PC-3 (cell line): Measurements from ENCODE around the gene DEPP1. TPM values are rescaled to one million over a fixed set of nuclear protein-coding genes. Genes with fewer than 3 reads are reported as not detected.

Source experiments
- ATAC-seq: fragments of 200-7000 bp; cut with Tn5 transposase; 2 replicates; pipeline ENCODE4 v1.9.1; 2020; ENCODE audit warnings: mild to moderate bottlenecking, moderate library complexity
- BruUV-seq: library from RNA; stranded (reverse); fragments of 400-500 nt; replicated peaks from 2 replicates; lab custom pipeline; 2021; lab: Mats Ljungman, UMichigan
- CTCF ChIA-PET: fragments of 300-600 bp; sonication (Branson Sonifier 250); formaldehyde crosslinking; loops from one replicate; lab custom pipeline; 2022; ENCODE audit warnings: antibody characterized with exemption; lab: Charles Lee
- POLR2A ChIA-PET: fragments of 300-600 bp; sonication (Branson Sonifier 250); formaldehyde crosslinking; loops from one replicate; lab custom pipeline; 2022; ENCODE audit warnings: antibody characterized with exemption; ENCODE audit not compliant: unreplicated experiment; lab: Charles Lee
- DNase-seq: peaks from one replicate; pipeline ENCODE4 v3.0.0-alpha.2; 2015
- H2AFZ ChIP-seq: fragments of 300-600 bp; sonication (generic); 2 replicates; pipeline ENCODE4 v1.6.0; 2016; ENCODE audit warnings: antibody characterized with exemption, low read length
- H3F3A ChIP-seq: fragments of 300-600 bp; sonication (generic); one replicate; pipeline ENCODE4 v1.6.0; 2017; ENCODE audit warnings: antibody characterized with exemption, low read length, control low read depth, mild to moderate bottlenecking; ENCODE audit not compliant: unreplicated experiment
- H3K27ac ChIP-seq: fragments of 300-600 bp; sonication (generic); 2 replicates; pipeline ENCODE4 v1.5.1; 2016; ENCODE audit warnings: mild to moderate bottlenecking, low read length
- H3K27me3 ChIP-seq: fragments of 300-600 bp; sonication (generic); 2 replicates; pipeline ENCODE4 v1.6.1; 2016; ENCODE audit warnings: low read length, mixed read lengths
- H3K36me3 ChIP-seq: fragments of 300-600 bp; sonication (generic); 2 replicates; pipeline ENCODE4 v1.6.1; 2016; ENCODE audit warnings: low read depth, mixed run types, low read length, mixed read lengths
- H3K4me1 ChIP-seq: fragments of 300-600 bp; sonication (generic); 2 replicates; pipeline ENCODE4 v1.5.1; 2016; ENCODE audit warnings: low read length; ENCODE audit not compliant: insufficient read depth
- H3K4me2 ChIP-seq: fragments of 300-600 bp; sonication (generic); 2 replicates; pipeline ENCODE4 v1.6.0; 2016; ENCODE audit warnings: low read length
- H3K4me3 ChIP-seq: fragments of 300-600 bp; sonication (generic); 2 replicates; pipeline ENCODE4 v1.5.1; 2016; ENCODE audit warnings: mild to moderate bottlenecking, low read length, mixed read lengths
- H3K79me2 ChIP-seq: fragments of 300-600 bp; sonication (generic); 2 replicates; pipeline ENCODE4 v1.6.1; 2017; ENCODE audit warnings: low read length, mixed read lengths
- H3K9ac ChIP-seq: fragments of 300-600 bp; sonication (generic); 2 replicates; pipeline ENCODE4 v1.6.0; 2016; ENCODE audit warnings: mild to moderate bottlenecking, low read length
- H3K9me2 ChIP-seq: fragments of 300-600 bp; sonication (generic); replicated peaks from 2 replicates; pipeline ENCODE4 v1.6.1; 2016; ENCODE audit warnings: mixed run types, low read length, mixed read lengths
- H3K9me3 ChIP-seq: fragments of 300-600 bp; sonication (generic); 2 replicates; pipeline ENCODE4 v1.6.1; 2016; ENCODE audit warnings: low read length, mixed read lengths
- H4K20me1 ChIP-seq: fragments of 300-600 bp; sonication (generic); 2 replicates; pipeline ENCODE4 v1.6.1; 2016; ENCODE audit warnings: low read length, mixed read lengths
- EZH2 ChIP-seq: fragments of 300-600 bp; sonication (generic); IDR thresholded peaks from one replicate; pipeline ENCODE4 v1.6.1; 2017; ENCODE audit warnings: antibody characterized with exemption, mild to moderate bottlenecking, low read length; ENCODE audit not compliant: unreplicated experiment
- EZH2phosphoT487 ChIP-seq: fragments of 300-600 bp; sonication (generic); IDR thresholded peaks from 2 replicates; pipeline ENCODE4 v1.6.1; 2018; ENCODE audit warnings: mild to moderate bottlenecking, antibody characterized with exemption, low read length, borderline replicate concordance
- intact Hi-C: fragments of 100-400 bp; cut with micrococcal nuclease; formaldehyde crosslinking; loops from 2 replicates; pipeline ENCODE4 v1.9.0; 2023
- total RNA-seq: library from RNA; depleted of rRNA; stranded (reverse); fragments of >200 nt; gene quantifications from 2 replicates; pipeline ENCODE4 v1.2.3, GENCODE V29; 2014
- TF ChIP-seq, protein P1 (sequence below): fragments of 300-600 bp; sonication (generic); conservative IDR thresholded peaks from 2 replicates; pipeline ENCODE4 v1.5.1; 2017; ENCODE audit warnings: antibody characterized with exemption, low read depth, mild to moderate bottlenecking, low read length

Gene DEPP1
- total RNA-seq, 1 experiment from 2014 or later = 9.0 TPM

DNA sequence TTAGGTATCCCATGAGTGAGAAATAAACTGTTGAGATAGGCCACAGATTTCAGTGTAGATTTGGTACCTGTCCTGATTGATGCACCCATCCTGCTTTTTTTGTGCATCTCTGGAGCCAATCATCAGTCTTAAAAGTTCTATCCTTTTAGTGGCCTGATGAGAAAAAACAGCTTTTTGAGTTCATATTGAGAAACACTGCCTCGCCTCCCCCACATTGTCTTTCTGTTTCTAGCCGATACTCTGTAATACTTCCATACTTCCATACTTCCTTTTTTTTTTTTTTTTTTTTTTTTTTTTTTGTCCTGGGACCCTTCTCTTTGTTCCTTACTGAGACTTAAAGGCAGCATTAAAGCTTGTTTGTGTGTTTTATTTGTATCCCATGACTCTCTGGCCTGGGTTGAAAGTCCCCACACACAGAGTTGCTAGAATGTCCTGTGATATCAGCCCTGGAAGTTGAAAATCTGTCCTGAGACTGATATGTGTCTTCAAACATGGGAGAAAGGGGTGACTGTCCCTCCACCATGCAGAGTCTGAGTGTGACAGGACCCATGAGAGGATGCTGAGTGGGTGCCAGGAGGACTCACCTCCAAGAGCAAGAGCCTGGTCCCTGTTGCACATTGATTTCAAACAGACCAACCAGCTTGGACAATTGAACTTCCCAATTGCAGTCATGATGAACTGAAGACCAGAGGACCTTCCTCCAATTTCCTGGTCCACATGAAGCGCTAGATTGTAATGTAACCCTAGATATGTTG, 27.8 kb upstream of the DEPP1 start:
- Histone ChIP-seq H3K9me3 (no peaks in the 10 kb centered on the region), H4K20me1 (peaks cover 6% of the 10 kb centered on the region; the same call in 1 of the 2 replicates), H3K27ac (no peak overlapping the region), H3K9ac (no peak overlapping the region), H3K4me2 (no peak overlapping the region), H3K27me3 (no peaks in the 10 kb centered on the region), H3F3A (no peaks in the 10 kb centered on the region), H2AFZ (no peak overlapping the region), H3K4me3 (no peak overlapping the region), H3K4me1 (peaks cover 17% of the 10 kb centered on the region), H3K9me2 (no peaks in the 10 kb centered on the region), H3K79me2 (peaks cover 24% of the 10 kb centered on the region), H3K36me3 (peaks cover 24% of the 10 kb centered on the region; the same call in 1 of the 2 replicates)
- ATAC-seq (no peak), DNase-seq (no peak)
- CTCF ChIA-PET = interaction anchor here (0.7 kb wide), 1 partner anchor 89 kb away, joined by 3 read pairs; no protein-coding TSS in a partner anchor
- no TSS peak for BruUV-seq
- POLR2A ChIA-PET = no interaction called here
- no peak for TF ChIP-seq EZH2phosphoT487
- TF ChIP-seq, protein P1, sequence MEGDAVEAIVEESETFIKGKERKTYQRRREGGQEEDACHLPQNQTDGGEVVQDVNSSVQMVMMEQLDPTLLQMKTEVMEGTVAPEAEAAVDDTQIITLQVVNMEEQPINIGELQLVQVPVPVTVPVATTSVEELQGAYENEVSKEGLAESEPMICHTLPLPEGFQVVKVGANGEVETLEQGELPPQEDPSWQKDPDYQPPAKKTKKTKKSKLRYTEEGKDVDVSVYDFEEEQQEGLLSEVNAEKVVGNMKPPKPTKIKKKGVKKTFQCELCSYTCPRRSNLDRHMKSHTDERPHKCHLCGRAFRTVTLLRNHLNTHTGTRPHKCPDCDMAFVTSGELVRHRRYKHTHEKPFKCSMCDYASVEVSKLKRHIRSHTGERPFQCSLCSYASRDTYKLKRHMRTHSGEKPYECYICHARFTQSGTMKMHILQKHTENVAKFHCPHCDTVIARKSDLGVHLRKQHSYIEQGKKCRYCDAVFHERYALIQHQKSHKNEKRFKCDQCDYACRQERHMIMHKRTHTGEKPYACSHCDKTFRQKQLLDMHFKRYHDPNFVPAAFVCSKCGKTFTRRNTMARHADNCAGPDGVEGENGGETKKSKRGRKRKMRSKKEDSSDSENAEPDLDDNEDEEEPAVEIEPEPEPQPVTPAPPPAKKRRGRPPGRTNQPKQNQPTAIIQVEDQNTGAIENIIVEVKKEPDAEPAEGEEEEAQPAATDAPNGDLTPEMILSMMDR = no peak
- TF ChIP-seq EZH2 = no peak
- intact Hi-C loops = loop anchor here (10.0 kb wide), 2 partner anchors 448 to 668 kb away; partner anchors contain the start of gene ZFAND4

DNA sequence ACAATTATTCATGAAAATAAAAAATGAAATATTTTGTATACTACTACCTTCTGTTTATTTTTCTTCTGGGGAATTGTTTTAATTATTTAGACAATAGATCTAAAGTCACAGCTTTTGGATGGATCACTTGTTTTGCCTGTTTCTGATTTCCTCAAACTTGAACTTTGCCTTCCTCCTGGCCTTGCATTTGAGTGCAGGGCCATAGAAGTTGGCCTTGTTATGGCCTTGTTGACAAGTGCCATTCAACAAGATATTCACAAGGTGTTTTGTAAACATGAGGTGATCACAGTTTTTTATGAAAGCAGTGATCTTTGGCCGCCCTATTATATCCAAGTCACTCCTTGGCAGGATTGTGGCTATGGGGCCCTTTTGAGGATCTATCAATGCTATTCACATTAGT, 26.7 kb upstream of the DEPP1 start:
- H3K4me1 ChIP-seq = peaks cover 22% of the 10 kb centered on the region
- CTCF ChIA-PET = no interaction called here
- H3K4me2 ChIP-seq = no peak overlapping the region
- no peak overlapping the region for H3K9ac ChIP-seq
- H3K27me3 ChIP-seq = no peaks in the 10 kb centered on the region
- no peak for DNase-seq
- intact Hi-C loops = loop anchor here (10.0 kb wide), 2 partner anchors 450 to 670 kb away; partner anchors contain the start of gene ZFAND4
- no peak for ATAC-seq
- peaks cover 6% of the 10 kb centered on the region; the same call in 1 of the 2 replicates for H4K20me1 ChIP-seq
- no peak overlapping the region for H3K4me3 ChIP-seq
- H3K9me2 ChIP-seq = no peaks in the 10 kb centered on the region
- H3K36me3 ChIP-seq = peaks cover 24% of the 10 kb centered on the region; the same call in 1 of the 2 replicates
- TF ChIP-seq, protein P1 = no peak
- no peak for TF ChIP-seq EZH2phosphoT487
- TF ChIP-seq EZH2 = no peak
- POLR2A ChIA-PET = no interaction called here
- peaks cover 24% of the 10 kb centered on the region for H3K79me2 ChIP-seq
- H3K9me3 ChIP-seq = no peaks in the 10 kb centered on the region
- H2AFZ ChIP-seq = no peak overlapping the region
- no peak overlapping the region for H3K27ac ChIP-seq
- BruUV-seq = no TSS peak
- H3F3A ChIP-seq = no peaks in the 10 kb centered on the region

DNA sequence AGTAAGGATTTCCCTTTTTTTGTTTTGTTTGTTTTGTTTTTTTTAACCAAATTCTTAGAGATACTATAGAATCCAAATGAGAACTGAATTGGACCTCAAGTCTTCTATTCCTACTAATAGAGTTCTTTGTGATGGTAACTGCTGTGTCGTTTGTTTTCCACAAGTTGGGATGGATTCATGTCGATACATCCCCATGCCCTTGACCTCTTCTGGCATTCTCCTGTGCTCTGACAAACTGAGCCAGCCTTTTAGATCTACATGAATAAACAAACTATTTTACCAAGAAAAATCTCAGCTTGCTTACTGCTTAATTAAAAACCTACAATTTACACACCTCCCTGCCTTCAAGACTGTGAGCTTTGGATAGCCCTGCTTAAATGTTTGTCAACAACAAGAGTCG, 26.1 kb upstream of the DEPP1 start:
- no peak overlapping the region for H2AFZ ChIP-seq
- H3K27ac ChIP-seq = no peak overlapping the region
- intact Hi-C loops = loop anchor here (10.0 kb wide), 2 partner anchors 450 to 670 kb away; partner anchors contain the start of gene ZFAND4
- H3K9ac ChIP-seq = no peak overlapping the region
- ChIA-PET POLR2A (no interaction called here), CTCF (interaction anchor here (0.6 kb wide), 1 partner anchor 54 kb away, joined by 3 read pairs; no protein-coding TSS in a partner anchor)
- H3K27me3 ChIP-seq = no peaks in the 10 kb centered on the region
- ATAC-seq = no peak
- no peaks in the 10 kb centered on the region for H3K9me3 ChIP-seq
- peaks cover 24% of the 10 kb centered on the region; the same call in 1 of the 2 replicates for H3K36me3 ChIP-seq
- peaks cover 24% of the 10 kb centered on the region for H3K4me1 ChIP-seq
- no peak for DNase-seq
- H3F3A ChIP-seq = no peaks in the 10 kb centered on the region
- BruUV-seq = no TSS peak
- H3K4me3 ChIP-seq = no peak overlapping the region
- peaks cover 24% of the 10 kb centered on the region for H3K79me2 ChIP-seq
- H4K20me1 ChIP-seq = peaks cover 6% of the 10 kb centered on the region; the same call in 1 of the 2 replicates
- no peaks in the 10 kb centered on the region for H3K9me2 ChIP-seq
- TF ChIP-seq EZH2 (no peak), EZH2phosphoT487 (no peak)
- TF ChIP-seq, protein P1 = no peak
- H3K4me2 ChIP-seq = no peak overlapping the region
